HL-60 (cell line): ENCODE measurements around the gene IFT25.

Experiments
- GABPA ChIP-seq: IDR thresholded peaks from 2 replicates; pipeline ENCODE4 v1.6.1; 2012; ENCODE audit warnings: low read depth
- POLR2AphosphoS5 ChIP-seq: IDR thresholded peaks from 2 replicates; pipeline ENCODE4 v1.6.1; 2012; ENCODE audit warnings: low read depth
- TF ChIP-seq, protein P1 (sequence below): IDR thresholded peaks from one replicate; pipeline ENCODE4 v1.5.1; 2011; ENCODE audit warnings: low read length, control low read depth, inconsistent platforms; ENCODE audit not compliant: insufficient read depth
- TF ChIP-seq, protein P2 (sequence below): IDR thresholded peaks from 2 replicates; pipeline ENCODE4 v1.6.1; 2012; ENCODE audit warnings: low read depth; ENCODE audit not compliant: insufficient replicate concordance

DNA sequence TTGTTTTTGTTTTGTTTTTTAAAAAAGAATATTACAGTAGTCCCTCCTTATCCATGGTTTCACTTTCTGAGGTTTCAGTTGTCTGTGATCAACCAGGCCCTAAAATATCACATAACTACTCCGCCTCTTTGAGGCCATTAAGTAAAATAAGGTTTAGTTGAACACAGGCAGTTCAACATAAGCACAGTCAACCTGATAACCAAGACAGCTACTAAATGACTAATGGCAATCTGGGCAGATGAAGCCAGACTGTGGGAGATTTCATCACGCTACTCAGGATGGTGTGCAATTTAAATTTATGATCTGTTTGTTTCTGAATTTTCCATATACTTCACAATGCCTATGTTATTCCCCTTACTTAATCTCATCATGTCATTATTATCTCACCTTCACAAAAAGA, 42.4 kb upstream of the IFT25 start:
- TF ChIP-seq, protein P1, sequence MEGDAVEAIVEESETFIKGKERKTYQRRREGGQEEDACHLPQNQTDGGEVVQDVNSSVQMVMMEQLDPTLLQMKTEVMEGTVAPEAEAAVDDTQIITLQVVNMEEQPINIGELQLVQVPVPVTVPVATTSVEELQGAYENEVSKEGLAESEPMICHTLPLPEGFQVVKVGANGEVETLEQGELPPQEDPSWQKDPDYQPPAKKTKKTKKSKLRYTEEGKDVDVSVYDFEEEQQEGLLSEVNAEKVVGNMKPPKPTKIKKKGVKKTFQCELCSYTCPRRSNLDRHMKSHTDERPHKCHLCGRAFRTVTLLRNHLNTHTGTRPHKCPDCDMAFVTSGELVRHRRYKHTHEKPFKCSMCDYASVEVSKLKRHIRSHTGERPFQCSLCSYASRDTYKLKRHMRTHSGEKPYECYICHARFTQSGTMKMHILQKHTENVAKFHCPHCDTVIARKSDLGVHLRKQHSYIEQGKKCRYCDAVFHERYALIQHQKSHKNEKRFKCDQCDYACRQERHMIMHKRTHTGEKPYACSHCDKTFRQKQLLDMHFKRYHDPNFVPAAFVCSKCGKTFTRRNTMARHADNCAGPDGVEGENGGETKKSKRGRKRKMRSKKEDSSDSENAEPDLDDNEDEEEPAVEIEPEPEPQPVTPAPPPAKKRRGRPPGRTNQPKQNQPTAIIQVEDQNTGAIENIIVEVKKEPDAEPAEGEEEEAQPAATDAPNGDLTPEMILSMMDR: no peak
- TF ChIP-seq POLR2AphosphoS5 (no peak), GABPA (no peak)
- TF ChIP-seq, protein P2, sequence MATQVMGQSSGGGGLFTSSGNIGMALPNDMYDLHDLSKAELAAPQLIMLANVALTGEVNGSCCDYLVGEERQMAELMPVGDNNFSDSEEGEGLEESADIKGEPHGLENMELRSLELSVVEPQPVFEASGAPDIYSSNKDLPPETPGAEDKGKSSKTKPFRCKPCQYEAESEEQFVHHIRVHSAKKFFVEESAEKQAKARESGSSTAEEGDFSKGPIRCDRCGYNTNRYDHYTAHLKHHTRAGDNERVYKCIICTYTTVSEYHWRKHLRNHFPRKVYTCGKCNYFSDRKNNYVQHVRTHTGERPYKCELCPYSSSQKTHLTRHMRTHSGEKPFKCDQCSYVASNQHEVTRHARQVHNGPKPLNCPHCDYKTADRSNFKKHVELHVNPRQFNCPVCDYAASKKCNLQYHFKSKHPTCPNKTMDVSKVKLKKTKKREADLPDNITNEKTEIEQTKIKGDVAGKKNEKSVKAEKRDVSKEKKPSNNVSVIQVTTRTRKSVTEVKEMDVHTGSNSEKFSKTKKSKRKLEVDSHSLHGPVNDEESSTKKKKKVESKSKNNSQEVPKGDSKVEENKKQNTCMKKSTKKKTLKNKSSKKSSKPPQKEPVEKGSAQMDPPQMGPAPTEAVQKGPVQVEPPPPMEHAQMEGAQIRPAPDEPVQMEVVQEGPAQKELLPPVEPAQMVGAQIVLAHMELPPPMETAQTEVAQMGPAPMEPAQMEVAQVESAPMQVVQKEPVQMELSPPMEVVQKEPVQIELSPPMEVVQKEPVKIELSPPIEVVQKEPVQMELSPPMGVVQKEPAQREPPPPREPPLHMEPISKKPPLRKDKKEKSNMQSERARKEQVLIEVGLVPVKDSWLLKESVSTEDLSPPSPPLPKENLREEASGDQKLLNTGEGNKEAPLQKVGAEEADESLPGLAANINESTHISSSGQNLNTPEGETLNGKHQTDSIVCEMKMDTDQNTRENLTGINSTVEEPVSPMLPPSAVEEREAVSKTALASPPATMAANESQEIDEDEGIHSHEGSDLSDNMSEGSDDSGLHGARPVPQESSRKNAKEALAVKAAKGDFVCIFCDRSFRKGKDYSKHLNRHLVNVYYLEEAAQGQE: no peak
